IPS-11a (cell line): ENCODE results near the gene ITSN2.

Source experiments
- H3K4me3 ChIP-seq: one replicate; pipeline ENCODE4 v1.5.1; 2013; ENCODE audit warnings: low read depth, low read length, control low read depth

Gene ITSN2

GRCh38 chr2:24189551-24189950 lies 170.8 kb downstream of the ITSN2 start:
- H3K4me3 ChIP-seq: no peak overlapping the region

GRCh38 chr2:24183366-24184069 lies 176.8 kb downstream of the ITSN2 start:
- H3K4me3 ChIP-seq: no peak overlapping the region

GRCh38 chr2:24182507-24182906 lies 177.8 kb downstream of the ITSN2 start:
- H3K4me3 ChIP-seq: no peak overlapping the region

GRCh38 chr2:24181849-24182248 lies 178.5 kb downstream of the ITSN2 start:
- H3K4me3 ChIP-seq: no peak overlapping the region

- no peak overlapping the region for H3K4me3 ChIP-seq
Observed at GRCh38 chr2:24179683-24180082, 180.7 kb downstream of the ITSN2 start.

GRCh38 chr2:24176326-24176725 lies 184.0 kb downstream of the ITSN2 start:
- no peak overlapping the region for H3K4me3 ChIP-seq

GRCh38 chr2:24175631-24176187 lies 184.6 kb downstream of the ITSN2 start:
- no peak overlapping the region for H3K4me3 ChIP-seq

- H3K4me3 ChIP-seq: no peak within 1 kb of the TSS
Observed at GRCh38 chr2:24174851-24175277, 185.5 kb downstream of the ITSN2 start, which contains the start of gene FAM228A. FAM228A (plus strand) TSS chr2:24175053; CDS start chr2:24175481, 428 bp downstream.

- H3K4me3 ChIP-seq: no peak overlapping the region
Observed at GRCh38 chr2:24169023-24169422, 191.3 kb downstream of the ITSN2 start.

GRCh38 chr2:24164416-24164973 lies 195.8 kb downstream of the ITSN2 start:
- H3K4me3 ChIP-seq: no peak overlapping the region

- H3K4me3 ChIP-seq: no peak overlapping the region
Observed at GRCh38 chr2:24163601-24164000, 196.7 kb downstream of the ITSN2 start.

GRCh38 chr2:24163186-24163585 lies 197.2 kb downstream of the ITSN2 start:
- no peak overlapping the region for H3K4me3 ChIP-seq

GRCh38 chr2:24162494-24162893 lies 197.8 kb downstream of the ITSN2 start:
- no peak overlapping the region for H3K4me3 ChIP-seq

- H3K4me3 ChIP-seq: no peak overlapping the region
Observed at GRCh38 chr2:24160761-24161160, 199.6 kb downstream of the ITSN2 start.

- H3K4me3 ChIP-seq: no peak overlapping the region
Observed at GRCh38 chr2:24159708-24160107, 200.6 kb downstream of the ITSN2 start.

GRCh38 chr2:24158131-24158530 lies 202.2 kb downstream of the ITSN2 start:
- H3K4me3 ChIP-seq: no peak overlapping the region

- H3K4me3 ChIP-seq: no peak overlapping the region
Observed at GRCh38 chr2:24153478-24153877, 206.9 kb downstream of the ITSN2 start.
